ENCODE results near the gene RGSL1.

RGSL1 gene

GRCh38 chr1:182410138-182410537 is 39.8 kb upstream of the RGSL1 start:
- DNase-seq (ENCODE audit: low read depth) = no peak
- TF ChIP-seq CTCF (IDR thresholded peaks at IDR 0.05; ENCODE audit: insufficient read depth, low read depth, low read length, missing control alignments) = no peak
- H3K4me3 ChIP-seq (ENCODE audit: low read length) = no peak overlapping the region

GRCh38 chr1:182410620-182411273 is 39.2 kb upstream of the RGSL1 start:
- no peak for TF ChIP-seq CTCF (IDR thresholded peaks at IDR 0.05; ENCODE audit: insufficient read depth, low read depth, low read length, missing control alignments)
- DNase-seq (ENCODE audit: low read depth) = no peak
- H3K4me3 ChIP-seq (ENCODE audit: low read length) = no peak overlapping the region

GRCh38 chr1:182413486-182413885 is 36.5 kb upstream of the RGSL1 start:
- DNase-seq (ENCODE audit: low read depth) = no peak
- no peak for TF ChIP-seq CTCF (IDR thresholded peaks at IDR 0.05; ENCODE audit: insufficient read depth, low read depth, low read length, missing control alignments)
- no peak overlapping the region for H3K4me3 ChIP-seq (ENCODE audit: low read length)

- no peak for DNase-seq (ENCODE audit: low read depth)
- H3K4me3 ChIP-seq (ENCODE audit: low read length) = no peak overlapping the region
- TF ChIP-seq CTCF (IDR thresholded peaks at IDR 0.05; ENCODE audit: insufficient read depth, low read depth, low read length, missing control alignments) = no peak
Measured at GRCh38 chr1:182413969-182414368, 36.0 kb upstream of the RGSL1 start.

GRCh38 chr1:182415789-182416188 is 34.2 kb upstream of the RGSL1 start:
- DNase-seq (ENCODE audit: low read depth) = peak; percentile 16
- TF ChIP-seq CTCF (IDR thresholded peaks at IDR 0.05; ENCODE audit: insufficient read depth, low read depth, low read length, missing control alignments) = no peak
- no peak overlapping the region for H3K4me3 ChIP-seq (ENCODE audit: low read length)

- TF ChIP-seq CTCF (IDR thresholded peaks at IDR 0.05; ENCODE audit: insufficient read depth, low read depth, low read length, missing control alignments) = no peak
- no peak for DNase-seq (ENCODE audit: low read depth)
- no peak overlapping the region for H3K4me3 ChIP-seq (ENCODE audit: low read length)
Measured at GRCh38 chr1:182426442-182427430, 23.2 kb upstream of the RGSL1 start.

All from epithelial cell of esophagus (primary cell).